ENCODE data around the gene TOMM40. TPM values are rescaled to one million over a fixed set of nuclear protein-coding genes. Genes with fewer than 3 reads are reported as not detected.

The TOMM40 gene
- total RNA-seq: 18.8 and 19.6 TPM in 2 replicates

GRCh38 chr19:44891016-44891882, at the start of gene TOMM40:
TOMM40 (plus strand) TSS chr19:44891254; CDS start chr19:44891416, 162 bp downstream.

GRCh38 chr19:44845612-44846454, 45.2 kb upstream of the TOMM40 start, which contains the start of gene NECTIN2:
NECTIN2 (plus strand) TSS chr19:44846297; CDS start chr19:44846526, 229 bp downstream.

GRCh38 chr19:44905437-44906160, 14.5 kb downstream of the TOMM40 start, which contains the start of gene APOE:
APOE (plus strand) TSS chr19:44905796; CDS start chr19:44906625, 829 bp downstream.

GRCh38 chr19:44914433-44915206, 23.6 kb downstream of the TOMM40 start, which contains the start of gene APOC1:
APOC1 (plus strand) TSS chr19:44914608; CDS start chr19:44914892, 284 bp downstream.

GRCh38 chr19:44942067-44942571, 51.1 kb downstream of the TOMM40 start, which contains the start of gene APOC4:
APOC4 (plus strand) TSS chr19:44942237; CDS start chr19:44942278, 41 bp downstream.

Other genes starting within 250 kb of the TOMM40 start
- gene PVR, start 247.3 kb upstream of the TOMM40 start, total RNA-seq: 13.9 and 14.7 TPM in 2 replicates
- gene CEACAM19, start 219.8 kb upstream of the TOMM40 start, total RNA-seq: 0.26 and 0.95 TPM in 2 replicates
- gene CEACAM16, start 192.1 kb upstream of the TOMM40 start, total RNA-seq: 0.09 TPM in 1 of 2 replicates, not detected in the other
- gene BCL3, start 142.5 kb upstream of the TOMM40 start, total RNA-seq: 5.0 and 12.5 TPM in 2 replicates
- gene CBLC, start 113.4 kb upstream of the TOMM40 start, total RNA-seq: 0.09 TPM in 1 of 2 replicates, not detected in the other
- gene BCAM, start 82.2 kb upstream of the TOMM40 start, total RNA-seq: 6.6 and 8.9 TPM in 2 replicates
- 33.6 and 40.5 TPM in 2 replicates for gene NECTIN2, start 45.0 kb upstream of the TOMM40 start, total RNA-seq
- gene APOE, start 14.5 kb downstream of the TOMM40 start, total RNA-seq: 7.2 and 8.0 TPM in 2 replicates
- 0.69 and 0.79 TPM in 2 replicates for gene APOC1, start 23.4 kb downstream of the TOMM40 start, total RNA-seq
- gene APOC4, start 51.0 kb downstream of the TOMM40 start, total RNA-seq: not detected in 2 replicates
- gene APOC2, start 54.8 kb downstream of the TOMM40 start, total RNA-seq: not detected in 2 replicates
- gene CLPTM1, start 64.1 kb downstream of the TOMM40 start, total RNA-seq: 26.1 and 30.4 TPM in 2 replicates
- gene RELB, start 110.2 kb downstream of the TOMM40 start, total RNA-seq: 3.3 and 6.9 TPM in 2 replicates
- 12.3 and 17.8 TPM in 2 replicates for gene CLASRP, start 147.8 kb downstream of the TOMM40 start, total RNA-seq
- gene ZNF296, start 185.2 kb downstream of the TOMM40 start, total RNA-seq: not detected in 2 replicates
- 9.9 and 11.8 TPM in 2 replicates for gene GEMIN7, start 188.0 kb downstream of the TOMM40 start, total RNA-seq
- 25.0 and 32.2 TPM in 2 replicates for gene PPP1R37, start 201.9 kb downstream of the TOMM40 start, total RNA-seq

Data from bronchial smooth muscle cell (primary cell).